ENCODE results near the gene MAP1LC3A.
"Not testable (repeated sequence)": the region's sequence is repeated elsewhere in the genome, so short reads cannot be mapped to it uniquely, and the experiment has no call there.

The MAP1LC3A gene

DNA sequence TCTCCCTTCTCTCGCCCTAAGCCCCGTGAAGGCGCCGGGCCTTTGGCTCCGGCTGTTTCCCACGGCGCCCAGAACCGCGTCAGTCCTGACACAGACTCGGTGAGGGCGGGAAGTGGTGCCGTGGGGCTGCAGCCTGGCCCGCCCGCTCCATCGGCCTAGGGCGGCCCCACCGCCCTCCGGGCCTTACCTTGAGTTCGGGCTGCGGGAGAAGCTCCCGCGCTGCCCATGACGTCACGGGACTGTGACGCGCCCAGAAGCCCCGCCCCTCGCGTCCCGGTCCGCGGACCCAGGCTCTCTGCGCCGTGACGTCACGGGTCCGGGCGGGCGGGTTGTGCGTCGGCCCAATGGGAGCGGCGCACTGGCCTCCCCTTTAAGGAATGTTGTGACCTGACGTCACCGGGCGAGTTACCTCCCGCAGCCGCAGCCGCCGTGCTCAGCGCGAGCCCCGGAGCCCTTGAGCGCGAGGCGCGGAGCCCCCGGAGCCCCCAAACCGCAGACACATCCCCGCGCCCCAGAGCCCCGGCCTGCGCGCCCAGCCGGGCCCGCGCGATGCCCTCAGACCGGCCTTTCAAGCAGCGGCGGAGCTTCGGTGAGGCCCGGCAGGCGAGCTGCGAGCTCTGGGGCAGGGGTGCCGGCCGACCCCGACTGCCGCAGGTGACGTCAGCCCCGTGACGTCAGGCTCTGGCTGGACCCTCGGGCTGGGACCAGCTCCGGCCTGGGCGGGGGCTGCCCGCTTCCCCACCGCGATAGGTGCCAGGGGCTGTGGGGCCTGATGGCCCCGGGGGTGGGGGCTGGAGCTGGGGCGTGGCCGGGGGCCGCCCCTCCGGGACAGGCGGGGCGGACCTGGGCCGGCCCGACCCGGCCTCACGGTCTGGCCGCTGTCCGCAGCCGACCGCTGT, at the start of gene MAP1LC3A:
Gene MAP1LC3A (plus strand): TSS at position 399 of the 899 bp plus-strand sequence. CDS start 151 bp downstream, at position 550.
- peak; percentile 99 for DNase-seq (ENCODE audit: low read depth, low spot score)

GRCh38 chr20:34510575-34510974, 47.9 kb upstream of the MAP1LC3A start:
- no peak for DNase-seq (ENCODE audit: low read depth, low spot score)

GRCh38 chr20:34511891-34512265, 46.6 kb upstream of the MAP1LC3A start:
- no peak for DNase-seq (ENCODE audit: low read depth, low spot score)

DNA sequence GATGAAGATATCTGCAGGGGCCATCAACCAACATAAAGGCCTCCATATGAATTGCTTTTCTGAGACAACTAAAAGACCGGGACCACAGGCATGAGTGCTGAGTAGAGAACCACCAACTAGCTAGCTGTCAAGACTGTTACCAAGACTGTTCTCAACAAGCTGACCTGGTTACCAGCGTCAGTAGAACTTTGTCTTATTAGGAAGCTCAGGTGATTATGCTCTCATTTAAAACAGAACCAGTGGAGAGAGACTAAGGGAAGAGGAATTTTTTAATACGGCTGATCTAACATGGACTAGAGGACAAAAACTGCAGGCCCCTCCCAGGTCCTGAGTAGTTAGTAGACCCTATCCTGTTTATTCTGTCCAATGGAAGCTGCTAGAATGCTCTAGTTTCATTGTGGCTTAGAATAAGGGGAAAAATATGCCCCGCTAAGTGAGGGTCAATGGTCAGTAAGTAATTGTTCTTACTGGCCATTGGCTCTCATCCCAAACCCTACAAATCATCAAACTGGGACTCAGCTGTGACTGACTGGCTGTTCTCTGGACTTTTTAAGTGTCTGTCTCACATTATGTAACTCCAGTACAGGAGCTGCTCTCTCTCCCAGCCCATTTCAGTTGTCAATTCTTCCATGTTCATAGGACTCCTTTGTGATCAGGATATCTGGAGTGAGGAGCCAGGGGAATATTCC, 46.1 kb upstream of the MAP1LC3A start:
- no peak for DNase-seq (ENCODE audit: low read depth, low spot score)

DNA sequence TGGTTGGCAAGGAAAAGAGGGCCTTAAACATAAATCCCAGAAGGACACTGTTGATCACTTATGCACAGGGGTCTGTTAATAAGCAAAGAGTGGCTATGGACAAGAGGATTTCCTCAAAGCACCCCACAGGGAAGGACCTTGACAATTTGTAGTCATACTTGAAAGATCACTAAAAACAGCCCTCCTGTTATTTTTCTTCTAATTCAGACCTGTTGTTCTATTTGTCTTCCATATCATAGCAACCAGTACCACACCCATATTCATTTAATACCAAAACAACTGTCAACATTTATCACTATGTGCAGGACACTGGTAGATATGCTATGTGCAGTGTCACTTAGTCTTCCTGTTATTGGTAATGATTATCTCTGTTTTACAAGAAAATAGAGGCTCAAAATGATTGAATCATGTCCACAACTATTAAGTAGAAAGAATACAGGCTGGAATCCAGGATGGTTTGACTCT, 45.5 kb upstream of the MAP1LC3A start:
- no peak for DNase-seq (ENCODE audit: low read depth, low spot score)

GRCh38 chr20:34514034-34514433, 44.5 kb upstream of the MAP1LC3A start:
- not testable (repeated sequence) for DNase-seq (ENCODE audit: low read depth, low spot score)

GRCh38 chr20:34514897-34515483, 43.5 kb upstream of the MAP1LC3A start:
- DNase-seq (ENCODE audit: low read depth, low spot score) = no peak

DNA sequence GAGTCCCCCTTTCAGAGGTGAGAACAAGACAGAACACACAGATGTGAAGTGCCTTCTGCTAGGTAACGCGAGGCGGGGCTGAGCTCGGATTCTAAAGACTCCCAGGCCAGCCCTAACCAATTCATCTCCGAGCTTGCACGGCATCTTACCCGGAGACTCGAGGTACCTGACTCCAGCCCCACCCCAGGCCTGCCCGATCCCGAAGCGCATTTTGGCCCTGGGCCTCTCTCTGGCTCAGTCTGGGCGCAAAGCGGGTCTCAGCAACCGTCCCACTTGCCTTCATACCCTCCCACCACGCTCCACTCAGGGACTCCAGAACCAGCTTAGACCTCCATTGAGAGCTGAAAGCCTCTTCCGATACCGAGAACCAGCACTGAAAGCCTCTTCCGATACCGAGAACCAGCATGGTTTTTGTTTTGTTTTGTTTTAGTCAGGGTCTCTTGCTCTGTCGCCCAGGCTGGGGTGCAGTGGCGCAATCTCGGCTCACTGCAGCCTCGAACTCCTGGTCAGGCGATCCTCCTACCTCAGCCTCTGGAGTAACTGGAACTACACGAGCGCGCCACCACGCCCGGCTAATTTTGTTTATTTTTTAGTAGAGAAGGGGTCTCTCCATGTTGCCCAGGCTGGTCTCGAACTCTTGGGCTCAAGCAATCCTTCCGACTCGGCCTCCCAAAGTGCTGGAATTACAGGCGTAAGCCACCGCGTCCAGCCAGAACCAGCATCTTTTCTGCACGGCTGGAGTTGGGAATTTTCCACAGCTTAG, 42.9 kb upstream of the MAP1LC3A start:
- peak; percentile 74 for DNase-seq (ENCODE audit: low read depth, low spot score)

GRCh38 chr20:34516247-34517113, 42.0 kb upstream of the MAP1LC3A start, which contains the start of gene DYNLRB1:
DYNLRB1 (plus strand) TSS chr20:34516422; CDS start chr20:34516459, 37 bp downstream.
- DNase-seq (ENCODE audit: low read depth, low spot score) = peak; percentile 98

GRCh38 chr20:34517114-34517505, 41.4 kb upstream of the MAP1LC3A start:
- no peak for DNase-seq (ENCODE audit: low read depth, low spot score)

DNA sequence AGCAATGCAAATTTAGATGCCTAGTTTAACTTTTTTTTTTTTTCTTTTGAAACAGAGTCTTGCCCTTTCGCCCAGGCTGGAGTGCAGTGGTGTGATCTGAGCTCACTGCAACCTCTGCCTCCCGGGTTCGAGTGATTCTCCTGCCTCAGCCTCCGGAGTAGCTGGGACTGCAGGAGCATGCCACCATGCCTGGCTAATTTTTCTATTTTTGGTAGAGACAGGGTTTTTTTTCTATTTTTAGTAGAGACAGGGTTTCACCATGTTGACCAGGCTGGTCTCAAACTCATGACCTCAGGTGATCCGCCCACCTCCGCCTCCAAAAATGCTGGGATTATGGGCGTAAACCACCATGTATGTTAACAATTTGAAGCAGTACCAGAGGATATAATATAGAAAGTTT, 39.7 kb upstream of the MAP1LC3A start:
- not testable (repeated sequence) for DNase-seq (ENCODE audit: low read depth, low spot score)

GRCh38 chr20:34519841-34520240, 38.7 kb upstream of the MAP1LC3A start:
- DNase-seq (ENCODE audit: low read depth, low spot score) = not testable (repeated sequence)

DNA sequence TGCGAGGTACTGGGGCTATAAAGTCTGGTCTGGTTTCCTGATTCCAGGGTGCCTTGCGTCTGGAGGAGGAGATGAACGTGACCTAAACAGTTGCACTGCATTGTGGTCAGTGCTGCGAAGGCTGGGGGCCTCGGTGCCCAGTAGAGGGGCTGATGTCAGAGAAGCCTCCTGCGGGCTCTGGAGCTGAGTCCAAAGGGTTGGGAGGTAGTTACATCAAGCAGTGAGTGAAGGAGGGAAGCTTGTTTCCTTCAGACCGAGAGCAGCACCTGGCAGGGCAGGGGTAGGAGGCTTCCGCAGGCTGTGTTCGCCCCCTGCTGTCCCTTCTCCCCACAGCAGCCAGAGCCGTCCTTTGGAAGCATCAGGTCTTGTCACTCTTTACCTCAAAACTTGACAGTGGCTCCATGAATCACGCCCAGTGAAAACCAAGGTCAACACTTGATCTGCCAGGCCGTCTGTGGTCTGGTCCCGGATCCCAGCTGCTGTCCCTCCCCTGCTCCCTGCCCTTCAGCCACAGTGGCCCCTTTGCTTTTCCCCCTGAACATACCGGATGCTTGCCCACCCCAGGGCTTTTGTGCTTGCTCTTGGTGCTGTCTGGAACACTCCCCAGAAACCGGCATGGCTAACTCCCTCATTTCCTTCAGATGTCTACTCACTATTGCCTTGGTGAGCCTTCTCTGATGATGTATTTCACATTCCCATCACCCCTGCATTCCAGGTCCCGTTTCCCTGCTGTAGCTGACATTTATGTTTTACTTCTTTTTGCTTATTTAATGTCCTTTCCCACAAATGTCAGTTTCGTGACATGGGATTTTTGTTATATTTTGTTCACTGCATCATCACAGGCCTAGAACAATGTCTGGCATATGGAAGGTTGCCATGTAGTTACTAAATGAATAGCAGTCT, 35.3 kb upstream of the MAP1LC3A start:
- DNase-seq (ENCODE audit: low read depth, low spot score) = peak; percentile 81

DNA sequence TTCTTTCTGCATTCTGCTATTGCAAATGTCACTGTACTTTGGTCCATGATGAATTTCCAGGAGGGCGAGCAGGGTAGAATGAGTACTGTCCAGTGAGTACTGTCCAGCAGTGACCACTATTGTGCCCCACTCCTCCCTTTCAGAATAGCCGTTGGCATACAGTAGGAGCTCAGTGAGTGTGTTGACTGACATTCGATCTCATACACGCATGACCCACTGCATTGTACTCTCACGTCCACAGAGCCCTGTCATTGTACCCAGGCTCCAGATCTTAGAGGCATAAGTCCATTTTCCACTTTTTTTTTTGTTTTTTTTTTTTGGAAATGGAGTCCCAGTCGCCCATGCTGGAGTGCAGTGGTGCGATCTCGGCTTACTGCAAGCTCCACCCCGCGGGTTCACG, 34.1 kb upstream of the MAP1LC3A start:
- DNase-seq (ENCODE audit: low read depth, low spot score) = no peak

DNA sequence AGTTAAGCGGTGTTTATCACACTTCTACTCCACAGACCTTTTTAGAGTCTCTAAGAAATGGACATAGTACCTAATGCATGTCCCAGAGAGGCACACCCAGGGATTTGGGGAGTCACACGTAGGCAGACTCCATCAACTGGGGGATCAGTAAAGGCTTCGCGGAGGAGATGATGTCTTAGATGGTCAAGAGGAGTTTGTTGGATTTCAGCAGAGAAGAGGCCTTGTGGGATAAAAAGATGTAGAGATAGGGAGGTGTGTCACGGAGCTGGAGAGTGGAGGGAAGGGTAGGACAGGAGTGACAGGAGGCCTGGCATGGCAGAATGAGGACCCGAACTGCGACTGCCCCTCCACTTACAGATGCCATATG, 33.2 kb upstream of the MAP1LC3A start:
- no peak for DNase-seq (ENCODE audit: low read depth, low spot score)

DNA sequence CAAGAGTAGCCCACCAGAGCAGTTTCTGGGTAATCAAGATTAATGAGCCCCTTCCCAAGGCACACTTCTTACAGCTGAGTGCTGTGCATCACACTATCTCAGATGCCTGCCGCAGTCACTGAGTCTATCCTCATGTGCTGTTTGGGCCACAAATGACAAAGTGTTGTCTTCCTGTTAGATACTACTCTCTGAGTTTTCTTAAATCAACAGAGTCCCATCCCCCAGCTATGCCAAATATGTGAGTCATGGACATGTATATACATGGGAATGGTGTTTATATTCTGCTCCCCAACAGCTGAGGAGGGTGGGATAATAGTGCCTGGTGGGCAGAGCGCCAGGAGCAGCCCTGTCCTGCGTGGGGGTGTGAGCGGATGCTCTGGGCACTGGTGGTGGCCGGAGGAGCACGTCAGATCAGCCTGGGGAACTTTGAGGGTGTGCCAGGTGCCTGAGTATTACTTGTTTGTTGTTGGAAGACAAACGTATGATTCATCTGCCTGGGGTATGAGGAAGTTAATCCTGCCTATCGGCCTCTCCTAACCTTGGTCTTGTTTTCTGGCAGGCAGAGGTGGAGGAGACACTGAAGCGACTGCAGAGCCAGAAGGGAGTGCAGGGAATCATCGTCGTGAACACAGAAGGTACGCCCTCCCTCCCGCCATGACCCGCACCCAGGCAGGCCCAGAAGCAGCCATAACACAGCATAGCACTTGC, 32.7 kb upstream of the MAP1LC3A start:
- peak; percentile 95 for DNase-seq (ENCODE audit: low read depth, low spot score)

GRCh38 chr20:34526466-34526865, 32.1 kb upstream of the MAP1LC3A start:
- no peak for DNase-seq (ENCODE audit: low read depth, low spot score)

DNA sequence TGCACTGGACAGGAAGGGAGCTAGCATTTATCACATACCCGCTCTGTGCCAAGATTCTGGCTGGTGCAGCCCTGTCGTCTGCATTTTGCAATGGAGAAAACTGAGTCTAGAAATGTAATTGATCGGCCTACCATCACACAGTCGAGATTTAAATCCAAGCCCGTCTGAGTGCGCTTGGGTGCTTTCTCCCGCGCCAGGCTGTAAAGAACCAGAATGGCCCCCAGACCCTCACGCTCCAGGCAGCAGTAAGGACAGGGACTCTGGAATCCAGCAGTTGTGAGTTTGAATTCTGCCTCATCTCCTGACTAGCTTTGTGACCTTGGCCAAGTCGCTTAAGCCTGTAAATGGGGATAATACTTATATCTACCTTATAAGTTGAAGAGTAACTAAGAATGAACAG, 31.5 kb upstream of the MAP1LC3A start:
- no peak for DNase-seq (ENCODE audit: low read depth, low spot score)

DNA sequence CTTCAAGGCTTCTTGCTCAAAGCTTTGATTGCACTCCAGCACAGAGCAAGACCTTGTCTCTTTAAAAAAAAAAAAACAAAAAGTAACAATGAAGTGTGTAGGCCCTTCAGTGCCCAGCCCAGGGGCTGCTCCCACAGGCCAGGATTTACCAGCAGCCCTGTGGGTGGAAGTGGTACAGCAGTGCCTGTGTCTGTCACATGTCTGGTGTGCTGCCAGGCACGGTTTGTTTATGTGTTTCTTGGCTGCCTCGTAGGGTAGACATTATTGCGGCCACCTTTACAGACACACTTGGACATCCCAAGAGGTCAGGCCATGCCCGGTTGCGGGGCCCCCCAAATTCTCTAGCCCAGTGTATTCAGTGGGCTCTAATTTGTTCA, 29.6 kb upstream of the MAP1LC3A start:
- DNase-seq (ENCODE audit: low read depth, low spot score) = peak; percentile 28

Measured in astrocyte of the hippocampus (primary cell).